HG02610 (cell line): ENCODE data around the gene MIER2.
"Not testable (repeated sequence)": the region's sequence is repeated elsewhere in the genome, so short reads cannot be mapped to it uniquely, and the experiment has no call there.

Experiments used
- ATAC-seq: cut with Tn5 transposase; IDR thresholded peaks from one replicate; pipeline ENCODE4 v1.9.1; 2021; ENCODE audit warnings: mild to moderate bottlenecking, moderate library complexity; ENCODE audit not compliant: unreplicated experiment

MIER2 gene, protein sequence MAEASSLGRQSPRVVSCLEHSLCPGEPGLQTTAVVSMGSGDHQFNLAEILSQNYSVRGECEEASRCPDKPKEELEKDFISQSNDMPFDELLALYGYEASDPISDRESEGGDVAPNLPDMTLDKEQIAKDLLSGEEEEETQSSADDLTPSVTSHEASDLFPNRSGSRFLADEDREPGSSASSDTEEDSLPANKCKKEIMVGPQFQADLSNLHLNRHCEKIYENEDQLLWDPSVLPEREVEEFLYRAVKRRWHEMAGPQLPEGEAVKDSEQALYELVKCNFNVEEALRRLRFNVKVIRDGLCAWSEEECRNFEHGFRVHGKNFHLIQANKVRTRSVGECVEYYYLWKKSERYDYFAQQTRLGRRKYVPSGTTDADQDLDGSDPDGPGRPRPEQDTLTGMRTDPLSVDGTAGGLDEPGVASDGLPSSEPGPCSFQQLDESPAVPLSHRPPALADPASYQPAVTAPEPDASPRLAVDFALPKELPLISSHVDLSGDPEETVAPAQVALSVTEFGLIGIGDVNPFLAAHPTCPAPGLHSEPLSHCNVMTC

DNA sequence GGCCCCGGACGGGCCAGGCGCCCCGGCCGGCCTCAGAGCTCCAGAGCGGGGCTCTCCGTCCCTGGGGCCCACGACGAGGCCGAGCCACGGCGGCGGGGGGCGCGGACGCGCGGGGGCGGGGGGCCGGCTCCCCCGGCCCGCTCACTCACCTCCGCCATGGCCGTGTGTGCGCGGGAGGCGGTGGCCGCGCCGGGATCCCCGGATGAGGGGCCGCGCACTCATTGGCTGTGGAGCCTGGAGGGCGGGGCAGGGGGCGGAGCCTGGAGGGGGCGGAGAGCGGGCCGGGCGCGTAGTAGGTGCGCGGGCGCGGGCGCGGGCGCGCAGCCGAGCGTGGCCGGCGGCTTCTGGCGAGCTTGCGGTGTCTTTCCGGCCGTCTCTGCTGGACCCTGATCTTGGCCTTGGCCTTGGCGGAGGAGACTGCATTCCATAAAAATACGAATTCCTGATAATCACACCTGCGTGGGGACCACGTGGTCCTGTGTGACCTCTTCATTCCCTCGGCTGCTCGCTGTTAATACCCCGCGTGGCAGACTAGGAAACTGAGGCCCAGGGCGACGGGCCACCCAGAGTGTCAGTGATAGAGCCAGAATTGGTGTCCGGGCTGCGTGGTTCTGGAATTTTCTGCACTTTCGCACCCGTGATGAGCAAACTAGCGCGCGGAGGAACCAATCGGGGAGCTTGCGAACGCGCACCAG is at the start of gene MIER2:
Gene MIER2 (minus strand): TSS at position 172 of the 695 bp plus-strand sequence. CDS start 14 bp downstream, at position 158.
- peak; percentile 78 for ATAC-seq

DNA sequence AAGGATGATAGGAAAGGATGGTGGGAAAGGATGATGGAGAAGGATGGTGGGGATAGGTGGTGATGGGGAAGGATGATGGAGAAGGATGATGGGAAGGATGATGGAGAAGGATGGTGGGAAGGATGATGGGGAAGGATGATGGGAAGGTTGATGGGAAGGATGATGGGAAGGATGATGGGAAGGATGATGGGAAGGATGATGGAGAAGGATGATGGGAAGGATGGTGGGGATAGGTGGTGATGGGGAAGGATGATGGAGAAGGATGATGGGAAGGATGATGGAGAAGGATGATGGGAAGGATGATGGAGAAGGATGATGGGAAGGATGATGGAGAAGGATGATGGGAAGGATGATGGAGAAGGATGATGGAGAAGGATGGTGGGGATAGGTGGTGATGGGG is 49.0 kb upstream of the MIER2 start:
- not testable (repeated sequence) for ATAC-seq

DNA sequence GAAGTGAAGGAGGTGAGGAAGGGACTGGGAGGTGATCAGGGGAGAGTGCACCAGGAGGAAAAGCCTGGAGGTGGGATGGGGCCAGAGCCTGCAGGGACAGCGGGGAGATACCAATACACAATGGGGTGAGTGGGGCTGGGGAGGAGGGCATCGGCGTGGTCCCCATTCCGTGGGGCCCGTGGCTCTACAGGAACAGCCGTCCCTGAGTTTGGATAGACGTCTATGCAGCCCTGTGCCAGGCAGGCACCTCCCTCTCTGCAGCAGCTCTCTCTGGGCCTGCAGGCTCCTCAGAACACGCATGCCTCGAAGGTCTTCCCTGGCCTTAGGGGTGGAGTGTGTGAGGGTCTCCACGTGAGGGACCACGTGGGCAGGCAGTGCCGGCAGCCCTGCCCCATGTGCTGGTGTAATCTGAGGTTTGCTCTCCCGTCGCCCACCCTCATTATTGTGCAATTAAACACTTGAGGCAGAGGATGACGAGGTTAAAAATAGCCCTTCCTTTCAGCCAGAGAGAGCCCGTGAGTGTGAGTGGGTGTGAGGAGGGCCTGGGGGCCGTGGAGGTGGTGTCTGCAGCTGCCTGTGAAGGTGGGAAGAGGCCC is 47.9 kb upstream of the MIER2 start:
- ATAC-seq: no peak

DNA sequence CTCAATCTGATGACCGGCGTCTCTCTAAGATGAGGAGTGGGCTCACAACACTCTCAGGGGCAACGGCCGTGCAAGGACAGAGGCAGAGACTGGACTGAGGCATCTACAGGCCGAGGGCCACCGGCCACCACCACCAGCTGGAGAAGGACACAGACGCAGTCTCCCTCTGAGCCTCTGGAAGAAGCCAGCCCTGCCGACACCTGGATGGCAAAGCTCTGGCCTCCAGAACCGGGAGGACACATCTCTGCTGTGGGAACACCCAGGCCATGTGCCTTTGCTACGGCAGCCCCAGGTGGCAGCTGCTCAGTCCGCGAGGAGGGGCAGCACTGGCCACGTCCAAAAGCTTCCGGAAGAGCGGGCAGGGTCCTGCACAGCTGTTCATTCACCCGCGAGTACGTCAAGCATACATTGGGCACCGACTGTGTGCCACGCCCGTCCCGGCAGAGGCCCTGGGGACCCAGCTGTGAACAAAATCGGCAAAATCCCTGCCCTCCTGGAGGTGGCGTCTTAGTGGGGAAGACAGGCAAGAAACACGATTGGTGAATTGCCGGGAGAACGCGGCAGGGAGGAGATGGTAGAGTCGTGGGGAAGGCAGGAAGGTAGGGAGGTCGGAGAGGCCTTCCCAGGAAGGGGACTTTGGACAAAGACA is 47.3 kb upstream of the MIER2 start:
- ATAC-seq: no peak

DNA sequence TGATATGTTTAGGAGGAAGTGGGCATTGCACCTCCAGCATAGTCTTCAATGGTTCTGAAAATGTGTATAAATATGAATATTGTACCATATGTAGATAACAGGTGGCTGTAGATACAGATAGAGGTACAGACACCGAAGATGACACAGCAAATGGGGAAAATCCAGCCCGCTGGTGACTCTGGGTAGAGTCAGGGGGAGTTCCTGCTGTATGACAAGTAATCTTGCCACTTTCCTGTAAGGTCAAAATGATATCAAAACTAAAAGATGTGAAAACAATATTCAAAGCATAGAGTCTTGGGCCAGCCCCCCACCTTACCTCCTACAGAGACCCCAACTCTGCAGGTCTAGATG is 46.6 kb upstream of the MIER2 start:
- no peak for ATAC-seq

DNA sequence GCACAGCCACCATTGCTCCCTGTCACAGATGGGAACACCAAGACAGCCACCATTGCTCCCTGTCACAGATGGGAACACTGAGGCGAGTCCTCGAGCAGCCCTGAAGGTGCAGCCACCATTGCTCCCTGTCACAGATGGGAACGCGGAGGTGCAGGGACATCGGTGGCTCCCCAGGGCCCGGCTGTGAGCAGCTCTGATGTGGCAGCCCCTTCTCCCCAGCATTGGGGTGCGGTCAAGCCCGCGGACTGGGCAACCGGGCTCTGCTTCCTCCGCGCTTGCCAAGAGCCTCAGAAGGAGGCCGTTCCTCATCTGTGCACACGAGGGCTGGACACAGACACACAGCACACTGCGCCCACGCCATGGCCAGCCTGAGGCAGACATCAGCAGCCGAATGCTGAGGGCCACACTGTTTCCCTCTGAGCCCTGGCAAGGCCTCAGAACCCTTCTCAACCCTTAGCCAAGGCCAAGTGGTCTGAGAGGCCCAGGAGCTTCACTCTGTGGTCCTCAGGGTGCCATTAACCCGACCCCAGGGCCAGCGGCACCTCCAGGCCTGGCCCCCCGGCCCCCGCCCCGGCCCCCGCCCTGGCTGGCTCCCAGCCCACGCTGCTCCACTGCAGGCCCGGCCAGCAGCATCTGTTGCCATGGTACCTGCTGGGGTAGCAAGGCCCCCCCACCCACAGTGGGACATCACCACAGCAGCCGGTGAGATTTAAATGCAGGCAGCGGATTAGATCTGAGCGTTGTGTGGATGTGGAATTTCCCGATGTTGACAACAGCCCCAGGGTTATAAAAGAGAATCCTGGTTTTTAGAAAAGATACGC is 46.0 kb upstream of the MIER2 start:
- ATAC-seq: no peak

DNA sequence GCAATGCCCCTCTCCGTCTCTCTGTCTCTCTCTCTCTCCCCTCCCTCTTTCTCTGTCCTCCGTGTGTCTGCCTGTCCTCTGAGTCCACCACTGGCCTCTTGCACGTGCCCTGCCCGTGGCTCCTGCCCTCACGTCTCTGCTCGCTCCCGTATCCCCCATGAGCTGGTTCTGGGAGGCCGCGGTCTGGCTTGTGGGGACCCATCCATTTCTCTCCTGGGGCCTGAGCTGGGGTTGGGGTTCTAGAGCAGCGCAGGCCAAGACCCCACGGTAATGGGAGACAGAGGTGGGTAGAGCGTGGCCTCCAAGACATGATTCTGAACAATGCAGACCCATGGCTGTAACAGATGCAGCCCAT is 45.3 kb upstream of the MIER2 start:
- ATAC-seq: no peak

DNA sequence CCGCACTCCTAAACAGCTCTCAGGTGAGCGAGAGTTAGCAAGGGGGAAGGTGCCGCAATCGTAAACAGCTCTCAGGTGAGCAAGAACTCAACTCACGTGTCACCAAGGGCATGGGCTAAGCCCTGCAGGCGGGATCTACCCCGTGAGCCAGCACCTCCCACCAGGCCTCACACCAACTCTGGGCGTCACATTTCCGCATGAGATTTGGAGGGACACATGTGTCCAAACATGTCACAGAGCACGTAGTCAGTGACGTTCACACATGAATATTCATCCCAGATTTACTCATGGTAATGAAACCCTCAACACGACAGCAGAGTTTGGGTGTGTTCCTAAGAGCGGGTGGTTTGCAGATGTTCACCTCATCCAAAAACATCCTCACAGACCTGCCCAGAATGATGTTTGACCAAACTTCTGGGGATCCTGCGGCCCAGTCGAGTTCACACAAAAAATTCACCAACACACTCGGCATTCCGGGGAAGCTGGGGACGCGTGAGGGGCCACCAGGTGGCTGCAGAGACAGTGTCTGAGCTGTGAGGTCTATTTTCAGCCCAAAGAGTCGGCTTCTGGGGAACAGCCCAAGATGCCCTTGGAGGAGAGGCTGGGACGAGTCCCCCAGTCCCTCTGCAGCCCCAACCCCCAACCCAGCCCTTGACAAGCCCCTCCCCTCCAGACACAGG is 44.8 kb upstream of the MIER2 start:
- no peak for ATAC-seq

DNA sequence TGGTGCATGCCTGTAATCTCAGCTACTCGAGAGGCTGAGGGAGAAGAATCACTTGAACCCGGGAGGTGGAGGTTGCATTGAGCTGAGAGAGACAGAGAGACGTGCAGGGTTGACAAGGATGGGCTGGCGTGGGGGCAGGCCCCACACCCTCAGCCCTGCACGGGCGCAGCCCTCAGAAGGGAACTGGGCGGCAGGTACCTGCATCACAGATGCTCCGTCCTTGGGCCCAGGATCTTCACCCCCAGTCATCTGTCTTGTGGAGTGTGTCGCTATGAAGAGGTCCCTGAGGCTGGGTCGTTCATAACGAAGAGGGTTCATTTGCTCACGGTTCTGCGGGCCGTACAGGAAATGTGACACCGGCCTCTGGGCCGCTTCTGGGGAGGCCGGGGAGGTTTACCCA is 44.1 kb upstream of the MIER2 start:
- no peak for ATAC-seq

DNA sequence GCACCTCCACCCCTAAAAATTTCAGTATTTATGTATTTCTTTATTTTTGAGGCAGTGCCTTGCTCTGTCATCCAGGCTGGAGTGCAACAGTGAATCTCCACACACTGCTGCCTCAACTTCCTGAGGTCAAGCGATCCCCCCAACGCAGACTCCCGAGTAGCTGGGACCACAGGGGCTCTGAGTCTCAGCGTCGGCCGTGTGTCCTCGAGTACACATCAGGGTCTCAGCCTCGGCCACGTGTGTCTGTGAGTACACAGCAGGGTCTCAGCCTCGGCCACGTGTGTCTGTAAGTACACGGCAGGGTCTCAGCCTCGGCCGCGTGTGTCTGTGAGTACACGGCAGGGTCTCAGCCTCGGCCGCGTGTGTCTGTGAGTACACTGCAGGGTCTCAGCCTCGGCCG is 43.2 kb upstream of the MIER2 start:
- ATAC-seq: no peak

DNA sequence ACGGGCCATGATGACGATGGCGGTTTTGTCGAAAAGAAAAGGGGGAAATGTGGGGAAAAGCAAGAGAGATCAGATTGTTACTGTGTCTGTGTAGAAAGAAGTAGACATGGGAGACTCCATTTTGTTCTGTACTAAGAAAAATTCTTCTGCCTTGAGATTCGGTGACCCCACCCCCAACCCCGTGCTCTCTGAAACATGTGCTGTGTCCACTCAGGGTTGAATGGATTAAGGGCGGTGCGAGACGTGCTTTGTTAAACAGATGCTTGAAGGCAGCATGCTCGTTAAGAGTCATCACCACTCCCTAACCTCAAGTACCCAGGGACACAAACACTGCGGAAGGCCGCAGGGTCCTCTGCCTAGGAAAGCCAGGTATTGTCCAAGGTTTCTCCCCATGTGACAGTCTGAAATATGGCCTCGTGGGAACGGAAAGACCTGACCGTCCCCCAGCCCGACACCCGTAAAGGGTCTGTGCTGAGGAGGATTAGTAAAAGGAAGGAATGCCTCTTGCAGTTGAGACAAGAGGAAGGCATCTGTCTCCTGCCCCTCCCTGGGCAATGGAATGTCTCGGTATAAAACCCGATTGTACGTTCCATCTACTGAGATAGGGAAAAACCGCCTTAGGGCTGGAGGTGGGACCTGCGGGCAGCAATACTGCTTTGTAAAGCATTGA is 42.2 kb upstream of the MIER2 start:
- ATAC-seq: not testable (repeated sequence)

DNA sequence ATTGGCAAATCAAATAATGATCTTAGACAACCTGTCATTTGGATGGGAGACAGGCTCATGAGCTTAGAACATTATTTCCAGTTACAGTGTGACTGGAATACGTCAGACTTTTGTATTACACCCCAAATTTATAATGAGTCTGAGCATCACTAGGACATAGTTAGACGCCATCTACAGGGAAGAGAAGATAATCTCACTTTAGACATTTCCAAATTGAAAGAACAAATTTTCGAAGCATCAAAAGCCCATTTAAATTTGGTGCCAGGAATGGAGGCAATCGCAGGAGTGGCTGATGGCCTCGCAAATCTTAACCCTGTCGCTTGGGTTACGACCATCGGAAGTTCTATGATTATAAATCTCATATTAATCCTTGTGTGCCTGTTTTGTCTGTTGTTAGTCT is 41.6 kb upstream of the MIER2 start:
- not testable (repeated sequence) for ATAC-seq

DNA sequence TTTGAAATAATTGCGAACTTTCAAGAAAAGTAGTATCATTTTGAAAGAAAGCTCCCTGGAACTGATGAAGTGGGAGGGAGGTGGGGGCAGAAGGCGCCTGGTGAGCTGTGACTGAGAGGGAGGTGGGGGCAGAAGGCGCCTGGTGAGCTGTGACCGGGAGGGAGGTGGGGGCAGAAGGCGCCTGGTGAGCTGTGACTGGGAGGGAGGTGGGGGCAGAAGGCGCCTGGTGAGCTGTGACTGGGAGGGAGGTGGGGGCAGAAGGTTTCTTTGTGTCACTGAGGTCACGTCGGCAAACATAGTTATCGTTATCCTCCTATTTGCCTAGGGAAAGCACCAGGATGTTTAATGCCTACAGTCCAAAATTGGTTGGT is 40.2 kb upstream of the MIER2 start:
- ATAC-seq: no peak

DNA sequence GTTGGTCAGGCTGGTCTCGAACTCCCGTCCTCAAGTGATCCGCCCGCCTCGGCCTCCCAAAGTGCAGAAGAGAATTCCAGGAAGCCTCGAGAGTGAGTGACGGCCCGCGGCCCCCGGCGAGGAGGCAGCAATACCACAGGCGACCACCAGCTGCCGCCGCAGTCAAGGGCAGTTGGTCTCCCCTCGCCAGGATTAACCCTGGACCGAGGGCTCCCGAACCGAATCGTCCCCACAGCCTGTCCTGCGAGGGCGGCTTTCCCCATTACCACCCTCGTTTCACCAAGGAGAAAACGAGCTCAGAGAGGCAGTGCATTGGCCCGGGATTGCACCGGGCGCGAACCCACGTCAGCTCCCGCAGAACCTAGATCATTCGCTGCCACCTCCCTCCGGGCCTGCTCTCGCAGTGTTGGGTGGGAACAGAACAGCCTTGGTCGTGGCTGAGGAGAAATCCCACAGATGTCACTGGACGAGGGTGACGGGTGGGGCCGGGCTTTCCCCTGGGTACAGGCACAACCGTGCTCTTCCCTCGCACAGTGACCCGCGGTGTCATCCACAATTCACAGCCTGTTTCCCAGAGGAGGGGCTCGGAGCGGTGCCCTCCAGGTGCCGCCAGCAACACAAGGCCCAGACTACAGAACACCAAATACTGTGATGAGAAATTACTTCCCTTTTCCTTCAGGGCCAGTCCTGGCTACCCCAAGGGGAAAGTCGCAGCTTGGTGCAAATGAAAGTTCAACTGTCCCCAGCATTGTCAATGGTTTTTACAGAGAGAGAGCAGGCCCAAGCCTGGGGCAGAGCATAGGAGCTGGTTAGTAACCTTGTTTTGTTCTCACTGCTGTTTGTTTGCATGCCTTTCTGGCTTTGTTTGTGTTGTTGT is 39.6 kb upstream of the MIER2 start:
- ATAC-seq: no peak

DNA sequence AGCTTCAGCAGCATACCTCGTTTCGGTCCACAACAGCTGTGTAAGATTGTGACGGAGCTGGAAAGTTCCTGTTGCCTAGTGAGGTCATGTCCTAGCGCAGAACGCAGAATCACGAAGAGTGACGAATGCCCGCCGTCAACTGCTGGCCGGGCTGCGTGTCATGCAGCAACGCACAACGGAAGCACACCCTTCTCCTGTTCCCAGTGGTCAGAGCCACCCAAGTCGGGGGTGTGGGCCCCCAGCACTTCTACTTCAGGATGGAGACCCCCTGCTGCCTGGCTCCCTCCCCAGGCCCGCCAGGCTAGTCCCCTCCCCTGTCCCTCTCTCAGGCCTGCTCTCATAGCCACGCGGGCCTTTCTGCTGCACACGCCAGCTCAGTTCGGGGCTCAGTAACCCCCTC is 38.4 kb upstream of the MIER2 start:
- ATAC-seq: no peak

DNA sequence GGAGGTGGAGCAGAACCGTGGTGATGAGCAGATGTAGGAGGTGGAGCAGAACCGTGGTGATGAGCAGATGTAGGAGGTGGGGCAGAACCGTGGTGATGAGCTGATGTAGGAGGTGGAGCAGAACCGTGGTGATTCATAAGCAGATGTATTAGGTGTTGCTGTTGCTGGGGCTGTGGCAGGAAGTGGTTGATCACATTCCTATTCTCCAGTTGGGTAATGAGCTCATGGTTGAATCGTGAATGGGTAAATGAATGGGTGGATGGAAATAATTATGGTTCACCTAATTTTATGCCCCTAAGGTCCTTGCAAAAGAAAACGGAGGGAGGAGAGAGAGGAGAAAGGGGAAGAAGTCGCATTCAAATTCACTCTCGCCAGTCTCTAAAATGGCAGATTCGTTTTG is 38.0 kb upstream of the MIER2 start:
- not testable (repeated sequence) for ATAC-seq

DNA sequence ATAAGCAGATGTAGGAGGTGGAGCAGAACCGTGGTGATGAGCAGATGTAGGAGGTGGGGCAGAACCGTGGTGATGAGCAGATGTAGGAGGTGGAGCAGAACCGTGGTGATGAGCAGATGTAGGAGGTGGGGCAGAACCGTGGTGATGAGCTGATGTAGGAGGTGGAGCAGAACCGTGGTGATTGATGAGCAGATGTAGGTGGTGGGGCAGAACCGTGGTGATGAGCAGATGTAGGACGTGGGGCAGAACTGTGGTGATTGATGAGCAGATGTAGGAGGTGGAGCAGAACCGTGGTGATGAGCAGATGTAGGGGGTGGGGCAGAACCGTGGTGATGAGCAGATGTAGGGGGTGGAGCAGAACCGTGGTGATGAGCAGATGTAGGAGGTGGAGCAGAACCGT is 37.3 kb upstream of the MIER2 start:
- ATAC-seq: not testable (repeated sequence)

DNA sequence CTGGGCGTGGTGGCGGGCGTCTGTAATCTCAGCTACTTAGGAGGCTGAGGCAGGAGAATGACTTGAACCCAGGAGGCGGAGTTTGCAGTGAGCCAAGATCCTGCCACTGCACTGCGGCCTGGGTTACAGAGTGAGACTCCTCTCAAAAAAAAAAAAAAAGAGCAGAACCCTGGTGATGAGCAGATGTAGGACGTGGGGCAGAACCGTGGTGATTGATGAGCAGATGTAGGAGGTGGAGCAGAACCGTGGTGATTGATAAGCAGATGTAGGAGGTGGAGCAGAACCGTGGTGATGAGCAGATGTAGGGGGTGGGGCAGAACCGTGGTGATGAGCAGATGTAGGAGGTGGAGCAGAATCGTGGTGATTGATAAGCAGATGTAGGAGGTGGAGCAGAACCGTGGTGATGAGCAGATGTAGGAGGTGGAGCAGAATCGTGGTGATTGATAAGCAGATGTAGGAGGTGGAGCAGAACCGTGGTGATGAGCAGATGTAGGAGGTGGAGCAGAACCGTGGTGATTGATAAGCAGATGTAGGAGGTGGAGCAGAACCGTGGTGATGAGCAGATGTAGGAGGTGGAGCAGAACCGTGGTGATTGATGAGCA is 36.1 kb upstream of the MIER2 start:
- ATAC-seq: not testable (repeated sequence)
